Caco-2 (cell line): ENCODE data around the gene MFSD6. TPM values are rescaled to one million over a fixed set of nuclear protein-coding genes. Genes with fewer than 3 reads are reported as not detected.

ENCODE experiments used
- BruUV-seq: library from RNA; stranded (reverse); fragments of 400-500 nt; replicated peaks from 2 replicates; lab custom pipeline; 2021; lab: Mats Ljungman, UMichigan
- CTCF ChIA-PET: fragments of 300-600 bp; sonication (Branson Sonifier 250); formaldehyde crosslinking; loops from one replicate; lab custom pipeline; 2022; ENCODE audit warnings: antibody characterized with exemption; lab: Charles Lee
- POLR2A ChIA-PET: fragments of 300-600 bp; sonication (Branson Sonifier 250); formaldehyde crosslinking; loops from one replicate; lab custom pipeline; 2022; ENCODE audit warnings: antibody characterized with exemption; lab: Charles Lee
- DNase-seq, 2 experiments: peaks; one replicate each; pipeline versions ENCODE4 v3.0.0 to v3.0.0-alpha.2; 2020 to 2022
- H3K27me3 ChIP-seq: replicated peaks from 2 replicates; pipeline ENCODE4 v1.6.0; 2011; ENCODE audit warnings: low read length; ENCODE audit not compliant: control insufficient read depth, insufficient read depth
- H3K36me3 ChIP-seq: 2 replicates; pipeline ENCODE4 v1.5.1; 2011; ENCODE audit warnings: low read length; ENCODE audit not compliant: control insufficient read depth, insufficient read depth
- H3K4me1 ChIP-seq: fragments of 250-450 bp; sonication (Bioruptor Pico); 2 replicates; pipeline ENCODE4 v1.5.1; 2020; ENCODE audit warnings: mild to moderate bottlenecking
- H3K4me3 ChIP-seq: 2 replicates; pipeline ENCODE4 v1.5.1; 2011; ENCODE audit warnings: low read depth, mild to moderate bottlenecking, control low read depth, low read length
- H3K9me3 ChIP-seq: fragments of 250-450 bp; sonication (Bioruptor Pico); 2 replicates; pipeline ENCODE4 v1.5.1; 2020; ENCODE audit warnings: mild to moderate bottlenecking, moderate library complexity
- H3K27ac Mint-ChIP-seq: one replicate; pipeline ENCODE4 v1.8.0; 2022; ENCODE audit warnings: mixed read lengths; ENCODE audit not compliant: unreplicated experiment
- H3K27me3 Mint-ChIP-seq: one replicate; pipeline ENCODE4 v1.8.0; 2022; ENCODE audit warnings: mixed read lengths; ENCODE audit not compliant: insufficient read depth, unreplicated experiment
- H3K36me3 Mint-ChIP-seq: one replicate; pipeline ENCODE4 v1.8.0; 2022; ENCODE audit warnings: mild to moderate bottlenecking, mixed read lengths; ENCODE audit not compliant: insufficient read depth, unreplicated experiment
- H3K4me1 Mint-ChIP-seq: one replicate; pipeline ENCODE4 v1.8.0; 2022; ENCODE audit warnings: low read depth, mixed read lengths; ENCODE audit not compliant: unreplicated experiment
- H3K4me3 Mint-ChIP-seq: one replicate; pipeline ENCODE4 v1.8.0; 2022; ENCODE audit warnings: mild to moderate bottlenecking, moderate library complexity, mixed read lengths; ENCODE audit not compliant: unreplicated experiment
- H3K9me3 Mint-ChIP-seq: one replicate; pipeline ENCODE4 v1.8.0; 2022; ENCODE audit warnings: mixed read lengths; ENCODE audit not compliant: unreplicated experiment
- intact Hi-C: fragments of 100-400 bp; cut with micrococcal nuclease; formaldehyde crosslinking; loops from one replicate; pipeline ENCODE4 v1.10.0; 2022; ENCODE audit not compliant: unreplicated experiment
- total RNA-seq: library from RNA; stranded (reverse); gene quantifications from 2 replicates; pipeline ENCODE4 v1.2.3, GENCODE V29; 2022
- TF ChIP-seq, protein P1 (sequence below), 2 experiments: fragments of 200-600 bp in 1 of 2; IDR thresholded peaks; 1 replicate in 1 of 2; 2 replicates in 1 of 2; pipeline versions ENCODE4 v1.5.1 to v1.8.0; 2011 to 2022; ENCODE audit warnings: antibody characterized with exemption in 1 of 2, control low read depth in 1 of 2, inconsistent platforms in 1 of 2, low read depth in 1 of 2, low read length in 1 of 2, mild to moderate bottlenecking in 1 of 2, moderate library complexity in 1 of 2; ENCODE audit not compliant: insufficient read depth in 1 of 2, severe bottlenecking in 1 of 2, unreplicated experiment in 1 of 2

Gene MFSD6
- total RNA-seq, 1 experiment from 2014 or later: 11.1 TPM

DNA sequence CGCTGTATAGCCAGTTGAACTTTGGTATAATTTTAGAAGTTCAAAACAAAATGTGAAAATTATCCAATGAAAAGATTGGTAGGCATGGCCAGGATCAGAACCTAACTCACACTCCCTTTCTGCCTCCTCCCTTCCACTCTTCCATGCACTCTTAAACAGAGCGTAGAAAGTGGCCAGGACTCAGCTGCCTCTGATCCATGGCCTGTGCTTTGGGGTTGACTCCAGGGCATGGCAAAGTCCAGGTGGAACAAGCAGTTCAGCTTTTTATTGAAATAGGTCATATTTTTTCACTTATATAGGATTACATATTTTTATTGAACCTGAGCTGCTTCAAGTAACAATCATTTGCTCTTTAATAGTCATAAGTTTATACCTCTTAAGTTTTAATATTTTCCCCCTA lies 38.5 kb upstream of the MFSD6 start:
- Mint-ChIP-seq H3K9me3 (no peaks in the 10 kb centered on the region), H3K4me3 (no peak overlapping the region), H3K27ac (no peak overlapping the region), H3K27me3 (no peaks in the 10 kb centered on the region), H3K4me1 (no peaks in the 10 kb centered on the region), H3K36me3 (no peaks in the 10 kb centered on the region)
- TF ChIP-seq, protein P1, sequence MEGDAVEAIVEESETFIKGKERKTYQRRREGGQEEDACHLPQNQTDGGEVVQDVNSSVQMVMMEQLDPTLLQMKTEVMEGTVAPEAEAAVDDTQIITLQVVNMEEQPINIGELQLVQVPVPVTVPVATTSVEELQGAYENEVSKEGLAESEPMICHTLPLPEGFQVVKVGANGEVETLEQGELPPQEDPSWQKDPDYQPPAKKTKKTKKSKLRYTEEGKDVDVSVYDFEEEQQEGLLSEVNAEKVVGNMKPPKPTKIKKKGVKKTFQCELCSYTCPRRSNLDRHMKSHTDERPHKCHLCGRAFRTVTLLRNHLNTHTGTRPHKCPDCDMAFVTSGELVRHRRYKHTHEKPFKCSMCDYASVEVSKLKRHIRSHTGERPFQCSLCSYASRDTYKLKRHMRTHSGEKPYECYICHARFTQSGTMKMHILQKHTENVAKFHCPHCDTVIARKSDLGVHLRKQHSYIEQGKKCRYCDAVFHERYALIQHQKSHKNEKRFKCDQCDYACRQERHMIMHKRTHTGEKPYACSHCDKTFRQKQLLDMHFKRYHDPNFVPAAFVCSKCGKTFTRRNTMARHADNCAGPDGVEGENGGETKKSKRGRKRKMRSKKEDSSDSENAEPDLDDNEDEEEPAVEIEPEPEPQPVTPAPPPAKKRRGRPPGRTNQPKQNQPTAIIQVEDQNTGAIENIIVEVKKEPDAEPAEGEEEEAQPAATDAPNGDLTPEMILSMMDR (IDR thresholded peaks at IDR 0.05; ENCODE audit: insufficient read depth in 1 of 2, low read depth in 1 of 2, low read length in 1 of 2, severe bottlenecking in 1 of 2, unreplicated experiment in 1 of 2): no peak
- POLR2A ChIA-PET: no interaction called here
- intact Hi-C loops: no loop called here
- Histone ChIP-seq H3K36me3 (no peaks in the 10 kb centered on the region), H3K9me3 (no peaks in the 10 kb centered on the region), H3K27me3 (no peaks in the 10 kb centered on the region), H3K4me1 (no peaks in the 10 kb centered on the region), H3K4me3 (no peak overlapping the region)
- no TSS peak for BruUV-seq
- CTCF ChIA-PET: no interaction called here
- DNase-seq: no peak

DNA sequence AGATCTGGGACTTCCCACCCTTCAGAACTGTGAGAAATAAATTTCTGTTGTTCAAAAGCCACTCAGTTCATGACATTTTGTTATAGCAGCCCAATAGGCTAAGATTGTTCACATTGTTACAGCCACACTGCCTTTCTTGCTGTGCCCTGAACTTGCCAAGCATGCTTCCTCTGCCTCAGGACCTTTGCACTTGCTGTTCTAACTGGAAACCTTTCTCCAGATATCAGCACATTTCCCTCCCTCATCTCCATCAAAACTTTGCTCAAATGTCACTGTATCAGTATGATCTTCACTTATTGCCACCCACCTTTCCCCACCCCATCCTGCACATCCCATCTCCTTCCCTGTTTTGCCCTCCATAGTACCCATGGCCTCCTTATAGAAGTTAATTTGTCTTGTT lies 32.1 kb upstream of the MFSD6 start:
- ChIA-PET POLR2A (no interaction called here), CTCF (no interaction called here)
- Histone ChIP-seq H3K9me3 (no peaks in the 10 kb centered on the region), H3K4me1 (peaks cover 8% of the 10 kb centered on the region), H3K4me3 (no peak overlapping the region), H3K36me3 (no peaks in the 10 kb centered on the region), H3K27me3 (no peaks in the 10 kb centered on the region)
- H3K4me1 Mint-ChIP-seq: peaks cover 7% of the 10 kb centered on the region
- no peaks in the 10 kb centered on the region for H3K9me3 Mint-ChIP-seq
- H3K4me3 Mint-ChIP-seq: no peak overlapping the region
- DNase-seq: no peak
- TF ChIP-seq, protein P1 (IDR thresholded peaks at IDR 0.05; ENCODE audit: insufficient read depth in 1 of 2, low read depth in 1 of 2, low read length in 1 of 2, severe bottlenecking in 1 of 2, unreplicated experiment in 1 of 2): no peak
- H3K27me3 Mint-ChIP-seq: no peaks in the 10 kb centered on the region
- no peak overlapping the region for H3K27ac Mint-ChIP-seq
- no TSS peak for BruUV-seq
- intact Hi-C loops: no loop called here
- no peaks in the 10 kb centered on the region for H3K36me3 Mint-ChIP-seq

DNA sequence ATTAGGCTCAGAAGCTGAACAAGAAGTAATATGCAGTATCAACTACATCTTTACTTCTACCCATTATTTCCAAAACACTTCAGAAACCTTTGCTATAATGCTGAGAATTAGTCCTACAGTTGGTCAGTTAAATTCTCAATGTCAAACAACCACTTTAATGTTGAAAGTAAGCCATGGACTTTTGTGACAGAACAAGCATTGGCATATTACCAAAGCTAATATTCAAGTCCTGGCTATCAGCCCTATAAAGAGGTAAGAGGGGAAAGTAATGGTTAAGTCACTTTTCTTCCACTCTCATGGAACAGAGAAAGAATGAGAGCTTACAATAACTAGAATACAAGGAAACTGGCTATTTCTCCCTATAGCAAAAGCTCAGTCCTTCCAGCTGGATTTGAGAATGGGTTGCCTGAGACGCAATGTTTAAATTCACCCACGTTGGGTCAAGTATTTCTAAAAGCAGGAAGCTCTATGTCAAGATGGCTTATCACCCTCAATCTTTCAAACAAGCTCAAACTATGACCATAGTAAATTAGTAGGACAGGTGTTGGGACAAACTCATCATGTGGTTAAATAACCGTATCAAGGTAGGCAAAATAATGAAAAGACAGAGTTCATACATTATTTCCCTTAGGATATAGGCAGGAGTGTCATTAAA lies 31.4 kb upstream of the MFSD6 start:
- DNase-seq: no peak
- intact Hi-C loops: no loop called here
- H3K4me1 ChIP-seq: peaks cover 8% of the 10 kb centered on the region

More for the DNA sequence above, 31.4 kb upstream of the MFSD6 start:
- no peaks in the 10 kb centered on the region for H3K36me3 Mint-ChIP-seq
- no peak overlapping the region for H3K4me3 Mint-ChIP-seq
- no peaks in the 10 kb centered on the region for H3K27me3 Mint-ChIP-seq
- TF ChIP-seq, protein P1 (IDR thresholded peaks at IDR 0.05; ENCODE audit: insufficient read depth in 1 of 2, low read depth in 1 of 2, low read length in 1 of 2, severe bottlenecking in 1 of 2, unreplicated experiment in 1 of 2): no peak
- Histone ChIP-seq H3K36me3 (no peaks in the 10 kb centered on the region), H3K27me3 (no peaks in the 10 kb centered on the region), H3K4me3 (no peak overlapping the region), H3K9me3 (no peaks in the 10 kb centered on the region)
- no peak overlapping the region for H3K27ac Mint-ChIP-seq
- peaks cover 7% of the 10 kb centered on the region for H3K4me1 Mint-ChIP-seq
- ChIA-PET POLR2A (no interaction called here), CTCF (no interaction called here)
- no TSS peak for BruUV-seq
- no peaks in the 10 kb centered on the region for H3K9me3 Mint-ChIP-seq
